Suprapubic skin (tissue), 4 donors: ENCODE measurements around the gene PRM2. TPM values are rescaled to one million over a fixed set of nuclear protein-coding genes. Genes with fewer than 3 reads are reported as not detected.
"Not testable (repeated sequence)": the region's sequence is repeated elsewhere in the genome, so short reads cannot be mapped to it uniquely, and the experiment has no call there.

Source experiments
- DNase-seq, 2 donors: peaks; one replicate each; pipeline ENCODE4 v3.0.0-alpha.2; 2019; ENCODE audit warnings: low spot score in 2 of 2
- H3K27ac ChIP-seq: fragments of 200-600 bp; sonication (generic); one replicate; pipeline ENCODE4 v1.5.1; 2019
- H3K27me3 ChIP-seq: fragments of 200-600 bp; sonication (generic); one replicate; pipeline ENCODE4 v1.5.1; 2019
- H3K36me3 ChIP-seq: fragments of 200-600 bp; sonication (generic); one replicate; pipeline ENCODE4 v1.5.1; 2019
- H3K4me1 ChIP-seq: fragments of 200-600 bp; sonication (generic); one replicate; pipeline ENCODE4 v1.5.1; 2019
- H3K4me3 ChIP-seq: fragments of 200-600 bp; sonication (generic); one replicate; pipeline ENCODE4 v1.5.1; 2019; ENCODE audit warnings: mild to moderate bottlenecking
- H3K9me3 ChIP-seq: fragments of 200-600 bp; sonication (generic); one replicate; pipeline ENCODE4 v1.5.1; 2019
- EP300 ChIP-seq: sonication (generic); formaldehyde crosslinking; IDR thresholded peaks from one replicate; pipeline ENCODE4 v1.6.1; 2017; ENCODE audit warnings: antibody characterized with exemption
- POLR2A ChIP-seq, 2 donors: fragments of 450-650 bp; IDR thresholded peaks; one replicate each; pipeline ENCODE4 v1.6.1; 2017; ENCODE audit warnings: antibody characterized with exemption in 2 of 2, mild to moderate bottlenecking in 2 of 2, moderate library complexity in 2 of 2
- POLR2AphosphoS5 ChIP-seq, 3 donors: sonication (generic); formaldehyde crosslinking; IDR thresholded peaks; one replicate each; pipeline ENCODE4 v1.6.1; 2017; ENCODE audit warnings: antibody characterized with exemption in 3 of 3
- WGBS: methylation state at CpG from one replicate; pipeline ENCODE4 v1.1.5; 2018; 5-methylcytosine and 5-hydroxymethylcytosine counted together
- total RNA-seq, 4 donors: library from RNA; depleted of rRNA; stranded (reverse); fragments of >200 nt; gene quantifications; one replicate each; pipeline ENCODE4 v1.1.0, GENCODE V29; 2016
- TF ChIP-seq, protein P1 (sequence below), 2 donors: fragments of 200-600 bp in 1 of 2; fragments of 450-650 bp in 1 of 2; sonication (generic) in 1 of 2; IDR thresholded peaks; one replicate each; pipeline ENCODE4 v1.5.1; 2016 to 2019; ENCODE audit warnings: antibody characterized with exemption in 2 of 2, mild to moderate bottlenecking in 1 of 2, moderate library complexity in 1 of 2

Gene PRM2
- total RNA-seq, 4 donors from 2014 or later: not detected

DNA sequence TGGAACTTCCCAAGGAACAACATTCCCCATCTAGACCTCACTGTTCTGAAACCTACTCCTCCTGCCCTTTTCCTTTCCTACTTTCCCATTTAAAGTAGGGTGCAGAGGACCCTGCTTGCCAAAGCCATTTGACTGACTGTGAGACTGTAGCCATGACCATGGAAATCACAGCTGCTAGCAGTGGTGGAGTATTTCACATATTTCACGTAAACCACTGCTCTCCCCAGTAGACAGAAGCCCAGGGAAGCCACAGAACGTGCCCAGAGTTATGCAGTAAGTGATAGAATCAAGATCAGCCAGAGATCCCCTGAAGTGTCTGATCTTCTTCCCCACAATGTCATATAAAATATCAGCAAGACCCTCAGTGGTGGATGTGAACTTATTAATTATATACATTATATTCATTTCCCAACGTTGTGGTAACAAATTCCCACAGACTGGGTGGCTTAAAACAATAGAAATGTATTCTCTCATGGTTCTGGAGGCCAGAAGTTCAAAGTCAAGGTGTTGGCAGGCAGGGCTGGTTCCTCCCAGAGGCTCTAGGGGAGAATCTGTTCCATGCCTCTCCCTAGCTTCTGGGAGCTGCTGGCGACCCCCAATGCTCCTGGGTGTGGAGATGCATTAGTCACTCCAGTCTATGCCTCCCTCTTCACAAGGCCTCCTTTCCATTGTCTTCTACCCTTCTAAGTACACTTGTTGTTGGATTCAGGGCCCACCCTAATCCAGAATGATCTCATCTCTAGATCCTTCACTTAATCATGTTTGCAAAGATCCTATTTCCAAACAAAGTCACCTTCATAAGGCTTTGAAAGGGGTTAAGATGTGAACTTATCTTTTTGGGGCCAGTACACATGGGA is 25.6 kb upstream of the PRM2 start:
- peaks cover 18% of the 10 kb centered on the region for H3K4me1 ChIP-seq
- H3K27ac ChIP-seq: no peak overlapping the region
- no peaks in the 10 kb centered on the region for H3K9me3 ChIP-seq
- no peaks in the 10 kb centered on the region for H3K36me3 ChIP-seq
- H3K27me3 ChIP-seq: no peaks in the 10 kb centered on the region
- no peak for TF ChIP-seq POLR2AphosphoS5 (IDR thresholded peaks at IDR 0.05)
- TF ChIP-seq, protein P1, sequence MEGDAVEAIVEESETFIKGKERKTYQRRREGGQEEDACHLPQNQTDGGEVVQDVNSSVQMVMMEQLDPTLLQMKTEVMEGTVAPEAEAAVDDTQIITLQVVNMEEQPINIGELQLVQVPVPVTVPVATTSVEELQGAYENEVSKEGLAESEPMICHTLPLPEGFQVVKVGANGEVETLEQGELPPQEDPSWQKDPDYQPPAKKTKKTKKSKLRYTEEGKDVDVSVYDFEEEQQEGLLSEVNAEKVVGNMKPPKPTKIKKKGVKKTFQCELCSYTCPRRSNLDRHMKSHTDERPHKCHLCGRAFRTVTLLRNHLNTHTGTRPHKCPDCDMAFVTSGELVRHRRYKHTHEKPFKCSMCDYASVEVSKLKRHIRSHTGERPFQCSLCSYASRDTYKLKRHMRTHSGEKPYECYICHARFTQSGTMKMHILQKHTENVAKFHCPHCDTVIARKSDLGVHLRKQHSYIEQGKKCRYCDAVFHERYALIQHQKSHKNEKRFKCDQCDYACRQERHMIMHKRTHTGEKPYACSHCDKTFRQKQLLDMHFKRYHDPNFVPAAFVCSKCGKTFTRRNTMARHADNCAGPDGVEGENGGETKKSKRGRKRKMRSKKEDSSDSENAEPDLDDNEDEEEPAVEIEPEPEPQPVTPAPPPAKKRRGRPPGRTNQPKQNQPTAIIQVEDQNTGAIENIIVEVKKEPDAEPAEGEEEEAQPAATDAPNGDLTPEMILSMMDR (IDR thresholded peaks at IDR 0.05): no peak
- TF ChIP-seq POLR2A (IDR thresholded peaks at IDR 0.05): no peak
- TF ChIP-seq EP300: no peak
- DNase-seq: no peak
- 65% methylated on average over 4 of the region's 4 CpGs for WGBS
- H3K4me3 ChIP-seq: no peak overlapping the region

DNA sequence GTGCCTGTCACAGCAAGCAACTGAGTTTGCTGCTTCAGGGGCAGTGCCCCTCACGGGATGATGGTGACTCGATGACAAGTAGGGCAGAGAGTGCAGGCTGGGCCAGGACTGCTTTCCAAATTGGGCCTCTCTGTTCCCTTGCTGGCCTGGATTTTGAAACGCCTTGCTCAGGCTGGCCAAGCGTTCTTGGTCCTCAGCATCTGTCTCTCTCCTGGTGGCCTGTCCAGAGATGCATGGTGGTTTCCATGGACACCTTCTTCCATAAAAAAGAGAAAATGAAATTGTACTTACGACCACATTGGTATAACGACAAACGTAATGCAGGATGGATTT is 24.2 kb upstream of the PRM2 start:
- DNase-seq: no peak
- no peak overlapping the region for H3K4me3 ChIP-seq
- H3K4me1 ChIP-seq: peaks cover 21% of the 10 kb centered on the region
- TF ChIP-seq POLR2A (IDR thresholded peaks at IDR 0.05): no peak
- TF ChIP-seq POLR2AphosphoS5 (IDR thresholded peaks at IDR 0.05): no peak
- TF ChIP-seq EP300: no peak
- TF ChIP-seq, protein P1 (IDR thresholded peaks at IDR 0.05): no peak
- 94% methylated on average over 5 of the region's 7 CpGs for WGBS
- no peaks in the 10 kb centered on the region for H3K27me3 ChIP-seq
- no peaks in the 10 kb centered on the region for H3K36me3 ChIP-seq
- H3K9me3 ChIP-seq: no peaks in the 10 kb centered on the region
- no peak overlapping the region for H3K27ac ChIP-seq

DNA sequence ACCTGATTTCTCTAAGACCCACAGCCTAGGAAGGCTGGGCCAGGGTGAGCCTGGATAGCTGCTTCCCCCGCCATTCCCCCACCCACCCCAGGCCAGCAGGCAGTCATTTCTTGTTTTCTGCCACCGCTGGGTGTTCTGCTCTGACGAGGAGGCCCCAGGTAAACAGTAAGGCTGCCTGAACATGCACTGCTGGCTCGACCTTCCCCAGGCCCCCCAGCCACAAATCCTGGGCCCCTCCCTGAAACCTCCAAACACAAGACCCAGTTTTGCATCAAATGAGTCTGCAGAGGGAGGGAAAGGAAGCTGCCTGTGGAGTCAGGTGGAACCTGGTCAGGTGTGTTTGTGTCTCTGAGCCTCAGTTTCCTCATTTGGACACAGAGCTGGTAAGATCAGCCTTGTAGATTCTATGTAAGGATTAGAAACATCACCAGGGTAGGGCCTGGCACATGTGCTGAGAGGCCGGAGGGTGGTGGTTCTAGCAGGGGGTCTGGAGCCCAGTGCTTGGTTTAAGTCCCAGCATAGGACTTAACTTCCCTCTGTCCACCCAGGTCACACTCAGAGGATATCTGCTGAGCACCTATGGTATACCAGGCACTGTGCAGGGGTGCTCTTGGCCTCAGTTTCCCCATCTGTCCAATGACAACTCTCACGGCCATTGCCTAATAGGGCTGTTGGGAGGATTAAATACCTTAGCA is 23.7 kb upstream of the PRM2 start:
- Histone ChIP-seq H3K4me1 (peaks cover 21% of the 10 kb centered on the region), H3K27ac (no peak overlapping the region), H3K27me3 (no peaks in the 10 kb centered on the region), H3K9me3 (no peaks in the 10 kb centered on the region), H3K36me3 (no peaks in the 10 kb centered on the region), H3K4me3 (no peak overlapping the region)
- TF ChIP-seq EP300 (no peak), POLR2A (IDR thresholded peaks at IDR 0.05) (no peak), POLR2AphosphoS5 (IDR thresholded peaks at IDR 0.05) (no peak)
- TF ChIP-seq, protein P1 (IDR thresholded peaks at IDR 0.05): no peak
- WGBS: 74% methylated on average over 5 of the region's 6 CpGs
- no peak for DNase-seq

DNA sequence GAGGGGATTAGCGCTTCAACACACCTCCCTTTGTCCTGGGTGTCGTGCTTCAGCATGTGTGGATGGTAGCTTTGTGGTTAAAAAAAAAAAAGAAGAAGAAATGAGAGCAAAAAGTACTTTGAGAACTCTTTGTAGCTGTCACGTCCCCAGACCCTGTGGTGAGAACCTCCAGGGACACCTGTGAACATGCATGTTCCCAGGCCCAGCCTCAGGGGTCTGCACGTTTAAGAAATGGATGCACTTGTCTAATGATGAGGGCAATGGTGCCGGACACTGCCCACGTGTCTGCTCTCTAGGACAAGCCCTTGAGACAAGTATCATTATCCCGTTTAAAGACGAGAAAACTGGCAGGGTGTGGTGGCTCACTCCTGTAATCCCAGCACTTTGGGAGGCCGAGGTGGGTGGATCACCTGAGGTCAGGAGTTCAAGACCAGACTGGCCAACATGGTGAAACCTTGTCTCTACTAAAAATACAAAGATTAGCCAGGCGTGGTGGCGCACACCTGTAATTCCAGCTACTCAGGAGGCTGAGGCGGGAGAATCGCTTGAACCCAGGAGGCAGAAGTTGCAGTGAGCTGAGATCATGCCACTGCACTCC is 22.8 kb upstream of the PRM2 start:
- WGBS: 87% methylated on average over 13 of the region's 13 CpGs
- H3K27me3 ChIP-seq, H3K36me3 ChIP-seq, DNase-seq, H3K27ac ChIP-seq, H3K4me3 ChIP-seq, H3K9me3 ChIP-seq: not testable (repeated sequence)
- H3K4me1 ChIP-seq: peaks cover 21% of the 10 kb centered on the region

DNA sequence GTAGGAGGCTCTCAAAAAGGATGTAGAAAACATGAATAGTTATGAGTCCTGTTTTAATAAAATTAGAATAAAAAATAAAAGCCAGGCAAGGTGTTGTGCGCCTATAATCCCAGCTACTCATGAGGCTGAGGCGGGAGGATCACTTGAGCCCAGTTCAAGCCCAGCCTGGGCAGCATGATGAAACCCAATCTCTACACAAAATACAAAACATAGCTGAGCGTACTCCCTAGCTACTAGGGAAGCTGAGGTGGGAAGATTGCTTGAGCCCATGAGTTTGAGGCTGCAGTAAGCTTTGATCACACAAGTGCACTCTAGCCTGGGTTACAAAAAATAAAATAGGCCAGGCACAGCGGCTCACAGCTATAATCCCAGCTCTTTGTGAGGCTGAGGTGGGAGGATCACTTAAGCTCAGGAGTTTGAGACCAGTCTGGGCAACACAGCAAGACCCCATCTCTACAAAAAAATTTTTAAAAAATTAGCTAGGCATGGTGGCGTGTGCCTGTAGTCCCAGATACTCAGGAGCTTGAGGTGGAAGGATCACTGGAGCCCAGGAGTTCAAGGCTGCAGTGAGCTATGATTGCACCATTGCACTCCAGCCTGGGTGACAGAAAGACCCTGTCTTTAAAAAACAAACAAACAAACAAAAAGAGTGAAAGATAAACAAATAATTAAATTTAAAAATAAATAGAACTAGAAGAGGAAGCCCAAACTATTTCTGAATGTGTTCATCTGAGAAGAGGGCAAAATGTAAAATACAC is 22.0 kb upstream of the PRM2 start:
- TF ChIP-seq EP300: no peak
- TF ChIP-seq, protein P1 (IDR thresholded peaks at IDR 0.05): no peak
- TF ChIP-seq POLR2AphosphoS5 (IDR thresholded peaks at IDR 0.05): no peak
- TF ChIP-seq POLR2A (IDR thresholded peaks at IDR 0.05): no peak
- no peak overlapping the region for H3K27ac ChIP-seq
- no peak overlapping the region for H3K4me3 ChIP-seq
- no peak for DNase-seq
- H3K4me1 ChIP-seq: peaks cover 17% of the 10 kb centered on the region
- 88% methylated on average over 5 of the region's 5 CpGs for WGBS
- no peaks in the 10 kb centered on the region for H3K27me3 ChIP-seq
- H3K9me3 ChIP-seq: no peaks in the 10 kb centered on the region
- H3K36me3 ChIP-seq: no peaks in the 10 kb centered on the region
